HCT116 (cell line): ENCODE data around the gene SLC66A1. TPM values are rescaled to one million over a fixed set of nuclear protein-coding genes. Genes with fewer than 3 reads are reported as not detected.

ENCODE experiments used
- ATAC-seq: fragments of 200-7000 bp; cut with Tn5 transposase; 2 replicates; pipeline ENCODE4 v1.9.1; 2020; ENCODE audit warnings: mild to moderate bottlenecking, moderate library complexity
- BruUV-seq: library from RNA; stranded (reverse); fragments of 400-500 nt; replicated peaks from 2 replicates; lab custom pipeline; 2021; lab: Mats Ljungman, UMichigan
- CTCF ChIA-PET: fragments of 300-600 bp; sonication (Branson Sonifier 250); formaldehyde crosslinking; loops from one replicate; lab custom pipeline; 2021; ENCODE audit warnings: antibody characterized with exemption; lab: Charles Lee
- POLR2A ChIA-PET: fragments of 300-600, 350-600 bp; sonication (Branson Sonifier 250); formaldehyde crosslinking; loops from one replicate; lab custom pipeline; 2021; ENCODE audit warnings: antibody characterized with exemption; lab: Charles Lee
- RAD21 ChIA-PET, 2 experiments: fragments of 300-600 bp; sonication (Branson Sonifier 250); formaldehyde crosslinking; loops; one replicate each; lab custom pipeline; 2023; ENCODE audit warnings: low total read pairs in 2 of 2; ENCODE audit not compliant: uncharacterized antibody in 2 of 2, unreplicated experiment in 2 of 2, low non-redundant PET in 1 of 2; lab: Charles Lee
- DNase-seq: peaks from one replicate; pipeline ENCODE4 v3.0.0-alpha.2; 2010; ENCODE audit warnings: low read depth, low spot score
- H2AFZ ChIP-seq: fragments of 200-600 bp; shearing (Covaris generic), sonication (generic); 2 replicates; pipeline ENCODE4 v1.6.1; 2017; ENCODE audit warnings: low read depth, mixed run types, mixed read lengths, antibody characterized with exemption, low read length; ENCODE audit not compliant: poor library complexity, severe bottlenecking
- H3K27ac ChIP-seq: 2 replicates; pipeline ENCODE4 v1.5.1; 2012; ENCODE audit warnings: low read depth, low read length
- H3K27me3 ChIP-seq: fragments of 200-600 bp; sonication (generic); 2 replicates; pipeline ENCODE4 v1.6.1; 2016; ENCODE audit warnings: mixed run types, low read length, mixed read lengths; ENCODE audit not compliant: insufficient read depth
- H3K36me3 ChIP-seq, 2 experiments: fragments of 200-500 bp in 1 of 2; fragments of 200-600 bp in 1 of 2; sonication (Bioruptor generic) in 1 of 2; sonication (generic) in 1 of 2; 2 replicates each; pipeline versions ENCODE4 v1.5.1 to v1.6.1; 2014 to 2016; ENCODE audit warnings: low read length in 2 of 2, inconsistent platforms in 1 of 2, mixed read lengths in 1 of 2, mixed run types in 1 of 2; ENCODE audit not compliant: insufficient read depth in 2 of 2, control insufficient read depth in 1 of 2
- H3K4me1 ChIP-seq, 2 experiments: fragments of 200-600 bp in 1 of 2; sonication (generic) in 1 of 2; 2 replicates each; pipeline versions ENCODE4 v1.5.1 to v1.6.1; 2012 to 2017; ENCODE audit warnings: low read length in 2 of 2, inconsistent platforms in 1 of 2, mild to moderate bottlenecking in 1 of 2, mixed read lengths in 1 of 2, mixed run types in 1 of 2, moderate library complexity in 1 of 2; ENCODE audit not compliant: insufficient read depth in 2 of 2, control insufficient read depth in 1 of 2
- H3K4me2 ChIP-seq: fragments of 200-600 bp; sonication (generic); 2 replicates; pipeline ENCODE4 v1.6.1; 2017; ENCODE audit warnings: mixed run types, low read length, mixed read lengths
- H3K4me3 ChIP-seq, 2 experiments: fragments of 200-600 bp in 1 of 2; sonication (generic) in 1 of 2; replicated peaks in 1 of 2; 2 replicates each; pipeline ENCODE4 v1.5.1; 2011 to 2016; ENCODE audit warnings: low read length in 2 of 2, control low read depth in 1 of 2, low read depth in 1 of 2, mild to moderate bottlenecking in 1 of 2, mixed read lengths in 1 of 2, mixed run types in 1 of 2
- H3K79me2 ChIP-seq: fragments of 200-600 bp; sonication (generic); 2 replicates; pipeline ENCODE4 v1.6.1; 2017; ENCODE audit warnings: mild to moderate bottlenecking, mixed run types, low read length, moderate library complexity, mixed read lengths; ENCODE audit not compliant: insufficient read depth
- H3K9ac ChIP-seq: fragments of 200-600 bp; sonication (generic); 2 replicates; pipeline ENCODE4 v1.6.1; 2016; ENCODE audit warnings: low read length, mixed read lengths
- H3K9me2 ChIP-seq: fragments of 200-600 bp; sonication (generic), shearing (Covaris generic); 2 replicates; pipeline ENCODE4 v1.6.1; 2017; ENCODE audit warnings: mixed run types, mild to moderate bottlenecking, moderate library complexity; ENCODE audit not compliant: insufficient read depth
- H3K9me3 ChIP-seq, 2 experiments: fragments of 200-500 bp in 1 of 2; fragments of 200-600 bp in 1 of 2; sonication (Bioruptor generic) in 1 of 2; sonication (generic) in 1 of 2; 2 replicates each; pipeline ENCODE4 v1.6.1; 2014 to 2017; ENCODE audit warnings: low read length in 2 of 2, mixed read lengths in 2 of 2, inconsistent platforms in 1 of 2, low read depth in 1 of 2, mild to moderate bottlenecking in 1 of 2, mixed run types in 1 of 2, moderate library complexity in 1 of 2; ENCODE audit not compliant: control insufficient read depth in 1 of 2, insufficient read depth in 1 of 2
- H4K20me1 ChIP-seq: fragments of 200-600 bp; sonication (generic), shearing (Covaris generic); 2 replicates; pipeline ENCODE4 v1.6.1; 2017; ENCODE audit warnings: mixed run types, mild to moderate bottlenecking, moderate library complexity; ENCODE audit not compliant: insufficient read depth
- ATF3 ChIP-seq: IDR thresholded peaks from 2 replicates; pipeline ENCODE4 v1.6.1; 2012
- CBX3 ChIP-seq: IDR thresholded peaks from 2 replicates; pipeline ENCODE4 v1.6.1; 2012; ENCODE audit warnings: low read depth
- EGR1 ChIP-seq: IDR thresholded peaks from 2 replicates; pipeline ENCODE4 v1.6.1; 2012; ENCODE audit warnings: low read depth
- ELF1 ChIP-seq: IDR thresholded peaks from 2 replicates; pipeline ENCODE4 v1.6.1; 2012; ENCODE audit warnings: low read depth, borderline replicate concordance
- EZH2 ChIP-seq: fragments of 200-600 bp; sonication (generic); IDR thresholded peaks from 2 replicates; pipeline ENCODE4 v1.6.1; 2017; ENCODE audit warnings: antibody characterized with exemption, mixed run types
- EZH2phosphoT487 ChIP-seq: fragments of 200-600 bp; IDR thresholded peaks from 2 replicates; pipeline ENCODE4 v1.6.1; 2018; ENCODE audit warnings: antibody characterized with exemption, borderline replicate concordance
- POLR2AphosphoS5 ChIP-seq: IDR thresholded peaks from 2 replicates; pipeline ENCODE4 v1.6.1; 2011; ENCODE audit warnings: mild to moderate bottlenecking, low read depth, low read length, moderate library complexity
- RAD21 ChIP-seq: IDR thresholded peaks from 2 replicates; pipeline ENCODE4 v1.6.1; 2012; ENCODE audit warnings: low read depth, mild to moderate bottlenecking
- REST ChIP-seq: IDR thresholded peaks from 2 replicates; pipeline ENCODE4 v1.6.1; 2012; ENCODE audit warnings: low read depth
- SP1 ChIP-seq: IDR thresholded peaks from 2 replicates; pipeline ENCODE4 v1.6.1; 2012; ENCODE audit warnings: low read depth
- SRF ChIP-seq: IDR thresholded peaks from 2 replicates; pipeline ENCODE4 v1.6.1; 2012; ENCODE audit warnings: low read depth
- YY1 ChIP-seq: IDR thresholded peaks from 2 replicates; pipeline ENCODE4 v1.6.1; 2011; ENCODE audit warnings: low read length, low read depth, moderate library complexity, mild to moderate bottlenecking; ENCODE audit not compliant: insufficient replicate concordance; ENCODE audit errors: extremely low read depth
- ZBTB33 ChIP-seq: IDR thresholded peaks from 2 replicates; pipeline ENCODE4 v1.6.1; 2011; ENCODE audit warnings: mild to moderate bottlenecking, low read length, moderate library complexity; ENCODE audit not compliant: insufficient replicate concordance; ENCODE audit errors: extremely low read depth
- ZFX ChIP-seq: fragments of 450-650 bp; IDR thresholded peaks from 2 replicates; pipeline ENCODE4 v1.6.1; 2017
- ZNF274 ChIP-seq: fragments of 200-500 bp; sonication (Bioruptor generic); IDR thresholded peaks from 2 replicates; pipeline ENCODE4 v1.6.1; 2014; ENCODE audit warnings: mild to moderate bottlenecking, low read depth, low read length, inconsistent platforms
- intact Hi-C: fragments of 100-400 bp; cut with micrococcal nuclease; formaldehyde crosslinking; loops from 2 replicates; pipeline ENCODE4 v1.10.0; 2022
- total RNA-seq: library from RNA; stranded (reverse); gene quantifications from one replicate; pipeline ENCODE4 v1.2.1, GENCODE V29; 2021; ENCODE audit not compliant: unreplicated experiment
- TF ChIP-seq, protein P1 (sequence below): IDR thresholded peaks from 2 replicates; pipeline ENCODE4 v1.6.1; 2012
- TF ChIP-seq, protein P2 (sequence below), 3 experiments: fragments of 200-600 bp in 1 of 3; sonication (generic) in 1 of 3; IDR thresholded peaks in 2 of 3; conservative IDR thresholded peaks in 1 of 3; 2 replicates each; pipeline ENCODE4 v1.5.1; 2012 to 2017; ENCODE audit warnings: low read depth in 2 of 3, low read length in 2 of 3, antibody characterized with exemption in 1 of 3, borderline replicate concordance in 1 of 3, control low read depth in 1 of 3, mild to moderate bottlenecking in 1 of 3, mixed read lengths in 1 of 3, mixed run types in 1 of 3, moderate library complexity in 1 of 3; ENCODE audit not compliant: insufficient read depth in 1 of 3

Gene SLC66A1
- total RNA-seq, 1 experiment from 2014 or later, result 11.1 TPM

- Histone ChIP-seq H3K27ac (no peak overlapping the region), H3K27me3 (no peaks in the 10 kb centered on the region)
- TF ChIP-seq RAD21 (no peak), EZH2 (no peak), ZNF274 (no peak), ZBTB33 (no peak), YY1 (no peak), REST (no peak), EZH2phosphoT487 (no peak), POLR2AphosphoS5 (no peak), SP1 (no peak), CBX3 (no peak), EGR1 (no peak), ELF1 (no peak), SRF (no peak), ZFX (no peak), ATF3 (no peak)
- TF ChIP-seq, protein P1, sequence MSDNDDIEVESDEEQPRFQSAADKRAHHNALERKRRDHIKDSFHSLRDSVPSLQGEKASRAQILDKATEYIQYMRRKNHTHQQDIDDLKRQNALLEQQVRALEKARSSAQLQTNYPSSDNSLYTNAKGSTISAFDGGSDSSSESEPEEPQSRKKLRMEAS, result no peak
- TF ChIP-seq, protein P2, sequence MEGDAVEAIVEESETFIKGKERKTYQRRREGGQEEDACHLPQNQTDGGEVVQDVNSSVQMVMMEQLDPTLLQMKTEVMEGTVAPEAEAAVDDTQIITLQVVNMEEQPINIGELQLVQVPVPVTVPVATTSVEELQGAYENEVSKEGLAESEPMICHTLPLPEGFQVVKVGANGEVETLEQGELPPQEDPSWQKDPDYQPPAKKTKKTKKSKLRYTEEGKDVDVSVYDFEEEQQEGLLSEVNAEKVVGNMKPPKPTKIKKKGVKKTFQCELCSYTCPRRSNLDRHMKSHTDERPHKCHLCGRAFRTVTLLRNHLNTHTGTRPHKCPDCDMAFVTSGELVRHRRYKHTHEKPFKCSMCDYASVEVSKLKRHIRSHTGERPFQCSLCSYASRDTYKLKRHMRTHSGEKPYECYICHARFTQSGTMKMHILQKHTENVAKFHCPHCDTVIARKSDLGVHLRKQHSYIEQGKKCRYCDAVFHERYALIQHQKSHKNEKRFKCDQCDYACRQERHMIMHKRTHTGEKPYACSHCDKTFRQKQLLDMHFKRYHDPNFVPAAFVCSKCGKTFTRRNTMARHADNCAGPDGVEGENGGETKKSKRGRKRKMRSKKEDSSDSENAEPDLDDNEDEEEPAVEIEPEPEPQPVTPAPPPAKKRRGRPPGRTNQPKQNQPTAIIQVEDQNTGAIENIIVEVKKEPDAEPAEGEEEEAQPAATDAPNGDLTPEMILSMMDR (IDR thresholded peaks at IDR 0.05 in 2 of 3, conservative IDR thresholded peaks at IDR 0.05 in 1 of 3; ENCODE audit: borderline replicate concordance in 1 of 3, insufficient read depth in 1 of 3, low read depth in 2 of 3, low read length in 2 of 3), result no peak
- TF ChIP-seq, all 23 proteins: peak for 0
- intact Hi-C loops, result no loop called here
- no peaks in the 10 kb centered on the region; a peak in 1 of 4 replicates for H3K36me3 ChIP-seq
- DNase-seq (no peak), ATAC-seq (no peak)
- ChIA-PET RAD21 (no interaction called here), POLR2A (no interaction called here), CTCF (no interaction called here)
- H4K20me1 ChIP-seq, result no peaks in the 10 kb centered on the region
- H3K4me3 ChIP-seq, result no peak overlapping the region
- no peak overlapping the region for H3K4me2 ChIP-seq
- no peaks in the 10 kb centered on the region for H3K79me2 ChIP-seq
- no peaks in the 10 kb centered on the region for H3K9me3 ChIP-seq
- H3K9me2 ChIP-seq, result no peaks in the 10 kb centered on the region
- H3K9ac ChIP-seq, result no peak overlapping the region
- BruUV-seq, result TSS peak; percentile 39
- no peak overlapping the region for H2AFZ ChIP-seq
- H3K4me1 ChIP-seq, result peaks cover 31 to 47% of the 10 kb centered on the region in 2 experiments
Measured at GRCh38 chr1:19339214-19339861, 27.2 kb downstream of the SLC66A1 start.
